ENCODE results near the gene LETMD1.

- no peak for TF ChIP-seq POLR2AphosphoS5 (IDR thresholded peaks at IDR 0.05)
- TF ChIP-seq, protein P1, sequence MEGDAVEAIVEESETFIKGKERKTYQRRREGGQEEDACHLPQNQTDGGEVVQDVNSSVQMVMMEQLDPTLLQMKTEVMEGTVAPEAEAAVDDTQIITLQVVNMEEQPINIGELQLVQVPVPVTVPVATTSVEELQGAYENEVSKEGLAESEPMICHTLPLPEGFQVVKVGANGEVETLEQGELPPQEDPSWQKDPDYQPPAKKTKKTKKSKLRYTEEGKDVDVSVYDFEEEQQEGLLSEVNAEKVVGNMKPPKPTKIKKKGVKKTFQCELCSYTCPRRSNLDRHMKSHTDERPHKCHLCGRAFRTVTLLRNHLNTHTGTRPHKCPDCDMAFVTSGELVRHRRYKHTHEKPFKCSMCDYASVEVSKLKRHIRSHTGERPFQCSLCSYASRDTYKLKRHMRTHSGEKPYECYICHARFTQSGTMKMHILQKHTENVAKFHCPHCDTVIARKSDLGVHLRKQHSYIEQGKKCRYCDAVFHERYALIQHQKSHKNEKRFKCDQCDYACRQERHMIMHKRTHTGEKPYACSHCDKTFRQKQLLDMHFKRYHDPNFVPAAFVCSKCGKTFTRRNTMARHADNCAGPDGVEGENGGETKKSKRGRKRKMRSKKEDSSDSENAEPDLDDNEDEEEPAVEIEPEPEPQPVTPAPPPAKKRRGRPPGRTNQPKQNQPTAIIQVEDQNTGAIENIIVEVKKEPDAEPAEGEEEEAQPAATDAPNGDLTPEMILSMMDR (IDR thresholded peaks at IDR 0.05) = no peak
- no peak for TF ChIP-seq POLR2A (IDR thresholded peaks at IDR 0.05)
- TF ChIP-seq EP300 (IDR thresholded peaks at IDR 0.05) = no peak
Measured at GRCh38 chr12:50999093-50999492, 49.0 kb upstream of the LETMD1 start.

Measured in stomach (tissue), 4 donors.